ENCODE data around the gene CLDN22. TPM values are rescaled to one million over a fixed set of nuclear protein-coding genes. Genes with fewer than 3 reads are reported as not detected.

CLDN22 gene
- total and polyA plus RNA-seq, 4 donors, result 0.09 to 0.49 (median 0.11) TPM; not detected in 1

DNA sequence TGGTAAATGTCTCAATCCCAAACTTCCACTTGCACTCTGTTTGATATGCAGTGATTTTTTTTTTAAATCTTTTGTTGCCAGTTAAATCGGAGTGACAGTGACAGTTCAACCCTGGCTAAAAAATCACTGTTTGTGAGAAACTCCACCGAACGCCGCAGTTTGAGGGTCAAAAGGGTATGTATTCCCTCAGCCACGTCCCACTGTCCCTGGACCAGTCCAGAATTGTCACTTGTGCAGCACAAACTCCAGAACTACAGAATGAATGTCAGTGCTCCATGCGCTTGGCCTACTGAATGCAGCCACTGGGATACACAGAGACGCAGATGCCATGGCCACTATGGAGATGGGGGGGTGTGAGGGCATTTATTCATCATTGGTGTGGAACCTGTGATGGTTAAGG, 34.2 kb downstream of the CLDN22 start:
- Histone ChIP-seq H3K9ac (ENCODE audit: insufficient read depth in 1 of 2, low read length in 2 of 2) (no peak overlapping the region), H3K27ac (ENCODE audit: low read depth in 1 of 2, low read length in 1 of 2) (no peak overlapping the region), H3K4me3 (no peak overlapping the region), H3K9me3 (ENCODE audit: control insufficient read depth in 4 of 4, insufficient read depth in 3 of 4, low read length in 3 of 4) (no peaks in the 10 kb centered on the region), H3K36me3 (ENCODE audit: control insufficient read depth in 4 of 4, insufficient read depth in 4 of 4, low read length in 4 of 4) (peaks cover 23 to 53% (median 37%) of the 10 kb centered on the region in 4 donors), H3K27me3 (ENCODE audit: control insufficient read depth in 3 of 3, insufficient read depth in 3 of 3, low read length in 2 of 3) (no peaks in the 10 kb centered on the region), H3K4me1 (ENCODE audit: control insufficient read depth in 5 of 5, insufficient read depth in 5 of 5, low read length in 5 of 5) (peaks cover 0 to 9% (median 2%) of the 10 kb centered on the region in 5 donors)
- 94% methylated on average over 7 of the region's 7 CpGs for WGBS, 2 donors
- DNase-seq (no peak), ATAC-seq (ENCODE audit: insufficient read depth, low FRiP score) (no peak)
- TF ChIP-seq, protein P1, sequence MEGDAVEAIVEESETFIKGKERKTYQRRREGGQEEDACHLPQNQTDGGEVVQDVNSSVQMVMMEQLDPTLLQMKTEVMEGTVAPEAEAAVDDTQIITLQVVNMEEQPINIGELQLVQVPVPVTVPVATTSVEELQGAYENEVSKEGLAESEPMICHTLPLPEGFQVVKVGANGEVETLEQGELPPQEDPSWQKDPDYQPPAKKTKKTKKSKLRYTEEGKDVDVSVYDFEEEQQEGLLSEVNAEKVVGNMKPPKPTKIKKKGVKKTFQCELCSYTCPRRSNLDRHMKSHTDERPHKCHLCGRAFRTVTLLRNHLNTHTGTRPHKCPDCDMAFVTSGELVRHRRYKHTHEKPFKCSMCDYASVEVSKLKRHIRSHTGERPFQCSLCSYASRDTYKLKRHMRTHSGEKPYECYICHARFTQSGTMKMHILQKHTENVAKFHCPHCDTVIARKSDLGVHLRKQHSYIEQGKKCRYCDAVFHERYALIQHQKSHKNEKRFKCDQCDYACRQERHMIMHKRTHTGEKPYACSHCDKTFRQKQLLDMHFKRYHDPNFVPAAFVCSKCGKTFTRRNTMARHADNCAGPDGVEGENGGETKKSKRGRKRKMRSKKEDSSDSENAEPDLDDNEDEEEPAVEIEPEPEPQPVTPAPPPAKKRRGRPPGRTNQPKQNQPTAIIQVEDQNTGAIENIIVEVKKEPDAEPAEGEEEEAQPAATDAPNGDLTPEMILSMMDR (IDR thresholded peaks at IDR 0.05; ENCODE audit: control extremely low read depth, extremely low read depth), result no peak

DNA sequence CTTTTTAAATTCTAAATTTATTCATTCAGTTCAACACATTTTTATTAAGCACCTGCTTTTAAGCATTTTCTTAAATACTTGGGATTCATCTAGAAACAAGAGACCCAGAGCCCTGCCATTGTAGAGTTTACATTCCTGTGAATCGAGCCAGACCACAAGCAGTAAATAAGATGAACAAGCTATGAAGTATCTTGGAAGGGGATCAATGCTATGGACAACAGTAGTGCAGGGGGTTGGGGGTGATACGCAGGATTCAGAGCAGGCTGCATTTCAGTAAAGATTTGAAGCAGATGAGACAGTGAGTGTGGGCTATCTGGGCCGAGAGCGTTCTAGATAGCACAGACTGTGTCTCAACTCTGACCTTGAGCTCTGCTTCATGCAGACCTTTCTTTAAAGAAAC, 35.1 kb downstream of the CLDN22 start:
- Histone ChIP-seq H3K36me3 (ENCODE audit: control insufficient read depth in 4 of 4, insufficient read depth in 4 of 4, low read length in 4 of 4) (peaks cover 23 to 49% (median 37%) of the 10 kb centered on the region in 4 donors), H3K4me3 (no peak overlapping the region), H3K9ac (ENCODE audit: insufficient read depth in 1 of 2, low read length in 2 of 2) (no peak overlapping the region), H3K27ac (ENCODE audit: low read depth in 1 of 2, low read length in 1 of 2) (no peak overlapping the region), H3K9me3 (ENCODE audit: control insufficient read depth in 4 of 4, insufficient read depth in 3 of 4, low read length in 3 of 4) (no peaks in the 10 kb centered on the region), H3K4me1 (ENCODE audit: control insufficient read depth in 5 of 5, insufficient read depth in 5 of 5, low read length in 5 of 5) (peaks cover 0 to 9% (median 2%) of the 10 kb centered on the region in 5 donors), H3K27me3 (ENCODE audit: control insufficient read depth in 3 of 3, insufficient read depth in 3 of 3, low read length in 2 of 3) (no peaks in the 10 kb centered on the region)
- ATAC-seq (ENCODE audit: insufficient read depth, low FRiP score), result no peak
- peak in 2 of 3 donors; percentile 40 to 62 for DNase-seq
- WGBS, 2 donors, result 78 to 91% methylated on average over 4 of the region's 4 CpGs
- TF ChIP-seq, protein P1 (IDR thresholded peaks at IDR 0.05; ENCODE audit: control extremely low read depth, extremely low read depth), result no peak

DNA sequence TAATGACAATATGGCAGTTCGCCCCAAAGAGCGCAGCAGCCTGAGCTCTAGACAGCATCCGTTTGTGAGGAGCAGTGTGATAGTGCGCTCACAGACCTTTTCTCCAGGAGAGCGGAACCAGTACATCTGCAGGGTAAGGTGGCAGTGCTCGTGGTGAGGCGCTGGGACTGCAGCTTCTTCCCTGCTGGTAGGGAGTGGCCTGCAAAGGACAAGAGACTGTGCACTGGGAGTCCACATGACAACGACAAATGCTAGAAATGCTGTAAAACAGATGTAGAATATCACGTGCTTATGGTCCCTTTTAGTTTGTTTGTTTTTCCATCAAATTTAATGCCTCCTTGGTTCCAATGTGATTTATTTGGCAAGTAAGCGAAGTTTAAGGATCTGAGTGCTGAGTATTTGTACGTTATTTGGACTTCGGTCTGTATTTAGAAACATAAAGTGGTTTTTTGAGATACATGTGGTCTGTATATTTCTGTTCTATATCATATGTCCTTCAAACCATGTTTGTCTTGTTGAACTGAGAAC, 35.8 kb downstream of the CLDN22 start:
- no peak overlapping the region for H3K27ac ChIP-seq (ENCODE audit: low read depth in 1 of 2, low read length in 1 of 2)
- no peak overlapping the region for H3K9ac ChIP-seq (ENCODE audit: insufficient read depth in 1 of 2, low read length in 2 of 2)
- TF ChIP-seq, protein P1 (IDR thresholded peaks at IDR 0.05; ENCODE audit: control extremely low read depth, extremely low read depth), result no peak
- peaks cover 19 to 45% (median 36%) of the 10 kb centered on the region in 4 donors for H3K36me3 ChIP-seq (ENCODE audit: control insufficient read depth in 4 of 4, insufficient read depth in 4 of 4, low read length in 4 of 4)
- peaks cover 0 to 9% (median 2%) of the 10 kb centered on the region in 5 donors for H3K4me1 ChIP-seq (ENCODE audit: control insufficient read depth in 5 of 5, insufficient read depth in 5 of 5, low read length in 5 of 5)
- H3K9me3 ChIP-seq (ENCODE audit: control insufficient read depth in 4 of 4, insufficient read depth in 3 of 4, low read length in 3 of 4), result no peaks in the 10 kb centered on the region
- no peak overlapping the region for H3K4me3 ChIP-seq
- DNase-seq (peak in 1 of 3 donors; percentile 10), ATAC-seq (ENCODE audit: insufficient read depth, low FRiP score) (no peak)
- H3K27me3 ChIP-seq (ENCODE audit: control insufficient read depth in 3 of 3, insufficient read depth in 3 of 3, low read length in 2 of 3), result no peaks in the 10 kb centered on the region
- WGBS, 2 donors, result 89 to 90% methylated on average over 12 of the region's 12 CpGs

DNA sequence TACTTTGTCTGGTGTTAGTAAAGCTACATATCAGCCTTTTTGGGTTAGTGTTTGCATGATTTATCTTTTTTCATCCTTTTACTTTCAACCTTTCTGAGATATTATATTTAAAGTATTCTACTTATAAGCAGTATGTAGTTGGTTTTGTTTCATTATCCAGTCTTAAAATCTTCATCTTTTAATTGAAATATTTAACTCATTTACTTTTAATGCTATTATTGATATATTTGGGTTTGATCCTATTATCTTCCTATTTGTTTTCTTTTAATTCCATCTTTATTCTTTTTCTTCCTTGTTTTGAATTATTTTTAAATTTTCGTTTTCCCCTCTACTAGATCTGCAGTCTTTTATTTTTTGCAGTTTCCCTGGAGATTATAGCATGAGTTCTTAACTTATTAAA, 44.0 kb downstream of the CLDN22 start:
- peaks cover 2 to 24% (median 19%) of the 10 kb centered on the region in 4 donors for H3K36me3 ChIP-seq (ENCODE audit: control insufficient read depth in 4 of 4, insufficient read depth in 4 of 4, low read length in 4 of 4)
- no peak for DNase-seq
- 38 to 90% methylated on average over 1 of the region's 1 CpG for WGBS, 2 donors
- H3K4me1 ChIP-seq (ENCODE audit: control insufficient read depth in 5 of 5, insufficient read depth in 5 of 5, low read length in 5 of 5), result no peaks in the 10 kb centered on the region
- TF ChIP-seq, protein P1 (IDR thresholded peaks at IDR 0.05; ENCODE audit: control extremely low read depth, extremely low read depth), result no peak
- H3K27me3 ChIP-seq (ENCODE audit: control insufficient read depth in 3 of 3, insufficient read depth in 3 of 3, low read length in 2 of 3), result no peaks in the 10 kb centered on the region
- no peak overlapping the region for H3K9ac ChIP-seq (ENCODE audit: insufficient read depth in 1 of 2, low read length in 2 of 2)
- peaks cover 0 to 19% (median 7%) of the 10 kb centered on the region in 4 donors for H3K9me3 ChIP-seq (ENCODE audit: control insufficient read depth in 4 of 4, insufficient read depth in 3 of 4, low read length in 3 of 4)
- no peak overlapping the region for H3K27ac ChIP-seq (ENCODE audit: low read depth in 1 of 2, low read length in 1 of 2)
- ATAC-seq (ENCODE audit: insufficient read depth, low FRiP score), result no peak
- no peak overlapping the region for H3K4me3 ChIP-seq

Data from lung (tissue), 12 donors.